ENCODE results near the gene EHMT1. TPM values are rescaled to one million over a fixed set of nuclear protein-coding genes. Genes with fewer than 3 reads are reported as not detected.

Gene EHMT1
- total and polyA plus RNA-seq, 2 donors from 2014 or later: 15.8 to 92.9 TPM

GRCh38 chr9:137740312-137740711 lies 121.5 kb downstream of the EHMT1 start:
- no peak overlapping the region for H3K4me3 ChIP-seq (ENCODE audit: low read length in 3 of 3)
- intact Hi-C loops (cut with DNase I): no loop called here
- peaks cover 0 to 18% (median 4%) of the 10 kb centered on the region in 3 donors for H3K36me3 ChIP-seq (ENCODE audit: control insufficient read depth in 2 of 3, insufficient read depth in 3 of 3, low read length in 3 of 3)
- no peaks in the 10 kb centered on the region for H3K4me1 ChIP-seq (ENCODE audit: control insufficient read depth in 2 of 3, insufficient read depth in 2 of 3, low read depth in 1 of 3, low read length in 3 of 3)
- no peak overlapping the region for H3K27ac ChIP-seq (ENCODE audit: low read depth in 2 of 2, low read length in 2 of 2)
- TF ChIP-seq, protein P1, sequence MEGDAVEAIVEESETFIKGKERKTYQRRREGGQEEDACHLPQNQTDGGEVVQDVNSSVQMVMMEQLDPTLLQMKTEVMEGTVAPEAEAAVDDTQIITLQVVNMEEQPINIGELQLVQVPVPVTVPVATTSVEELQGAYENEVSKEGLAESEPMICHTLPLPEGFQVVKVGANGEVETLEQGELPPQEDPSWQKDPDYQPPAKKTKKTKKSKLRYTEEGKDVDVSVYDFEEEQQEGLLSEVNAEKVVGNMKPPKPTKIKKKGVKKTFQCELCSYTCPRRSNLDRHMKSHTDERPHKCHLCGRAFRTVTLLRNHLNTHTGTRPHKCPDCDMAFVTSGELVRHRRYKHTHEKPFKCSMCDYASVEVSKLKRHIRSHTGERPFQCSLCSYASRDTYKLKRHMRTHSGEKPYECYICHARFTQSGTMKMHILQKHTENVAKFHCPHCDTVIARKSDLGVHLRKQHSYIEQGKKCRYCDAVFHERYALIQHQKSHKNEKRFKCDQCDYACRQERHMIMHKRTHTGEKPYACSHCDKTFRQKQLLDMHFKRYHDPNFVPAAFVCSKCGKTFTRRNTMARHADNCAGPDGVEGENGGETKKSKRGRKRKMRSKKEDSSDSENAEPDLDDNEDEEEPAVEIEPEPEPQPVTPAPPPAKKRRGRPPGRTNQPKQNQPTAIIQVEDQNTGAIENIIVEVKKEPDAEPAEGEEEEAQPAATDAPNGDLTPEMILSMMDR (IDR thresholded peaks at IDR 0.05; ENCODE audit: borderline replicate concordance, extremely low read depth, insufficient read depth): no peak
- H3K27me3 ChIP-seq (ENCODE audit: control insufficient read depth, insufficient read depth, low read length): no peaks in the 10 kb centered on the region
- H3K9me3 ChIP-seq (ENCODE audit: control insufficient read depth in 2 of 3, insufficient read depth in 1 of 3, low read length in 3 of 3): no peaks in the 10 kb centered on the region
- no peak overlapping the region for H3K9ac ChIP-seq (ENCODE audit: low read length in 3 of 3)
- peak in 4 of 5 donors; percentile 20 to 73 (median 43) for DNase-seq
- FAIRE-seq: no peak

- FAIRE-seq: no peak
- H3K4me1 ChIP-seq (ENCODE audit: control insufficient read depth in 2 of 3, insufficient read depth in 2 of 3, low read depth in 1 of 3, low read length in 3 of 3): no peaks in the 10 kb centered on the region
- peaks cover 2 to 21% (median 4%) of the 10 kb centered on the region in 3 donors for H3K36me3 ChIP-seq (ENCODE audit: control insufficient read depth in 2 of 3, insufficient read depth in 3 of 3, low read length in 3 of 3)
- H3K9ac ChIP-seq (ENCODE audit: low read length in 3 of 3): no peak overlapping the region
- intact Hi-C loops (cut with DNase I): no loop called here
- no peaks in the 10 kb centered on the region for H3K27me3 ChIP-seq (ENCODE audit: control insufficient read depth, insufficient read depth, low read length)
- TF ChIP-seq, protein P1 (IDR thresholded peaks at IDR 0.05; ENCODE audit: borderline replicate concordance, extremely low read depth, insufficient read depth): no peak
- no peaks in the 10 kb centered on the region for H3K9me3 ChIP-seq (ENCODE audit: control insufficient read depth in 2 of 3, insufficient read depth in 1 of 3, low read length in 3 of 3)
- H3K27ac ChIP-seq (ENCODE audit: low read depth in 2 of 2, low read length in 2 of 2): no peak overlapping the region
- no peak overlapping the region for H3K4me3 ChIP-seq (ENCODE audit: low read length in 3 of 3)
- no peak for DNase-seq
Observed at GRCh38 chr9:137741330-137741729, 122.5 kb downstream of the EHMT1 start.

- TF ChIP-seq, protein P1 (IDR thresholded peaks at IDR 0.05; ENCODE audit: borderline replicate concordance, extremely low read depth, insufficient read depth): no peak
Observed at GRCh38 chr9:137742698-137743097, 123.9 kb downstream of the EHMT1 start.

DNA sequence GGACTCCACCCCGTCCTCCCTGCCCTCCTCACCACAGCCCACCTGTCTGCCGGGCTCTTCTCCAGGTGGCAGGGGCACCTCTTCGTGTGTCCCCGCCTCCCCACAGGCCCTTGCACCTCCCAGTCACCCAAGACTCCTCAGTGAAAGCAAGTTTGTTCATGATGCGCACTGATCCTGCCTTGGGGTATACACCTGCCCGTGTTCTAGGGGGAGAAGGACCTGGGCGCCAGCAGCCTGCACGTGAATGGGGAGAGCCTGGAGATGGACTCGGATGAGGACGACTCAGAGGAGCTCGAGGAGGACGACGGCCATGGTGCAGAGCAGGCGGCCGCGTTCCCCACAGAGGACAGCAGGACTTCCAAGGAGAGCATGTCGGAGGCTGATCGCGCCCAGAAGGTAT lies 124.9 kb downstream of the EHMT1 start:
- Histone ChIP-seq H3K27me3 (ENCODE audit: control insufficient read depth, insufficient read depth, low read length) (no peaks in the 10 kb centered on the region), H3K27ac (ENCODE audit: low read depth in 2 of 2, low read length in 2 of 2) (no peak overlapping the region), H3K4me3 (ENCODE audit: low read length in 3 of 3) (no peak overlapping the region), H3K36me3 (ENCODE audit: control insufficient read depth in 2 of 3, insufficient read depth in 3 of 3, low read length in 3 of 3) (peaks cover 0 to 31% (median 4%) of the 10 kb centered on the region in 3 donors), H3K4me1 (ENCODE audit: control insufficient read depth in 2 of 3, insufficient read depth in 2 of 3, low read depth in 1 of 3, low read length in 3 of 3) (no peaks in the 10 kb centered on the region), H3K9me3 (ENCODE audit: control insufficient read depth in 2 of 3, insufficient read depth in 1 of 3, low read length in 3 of 3) (no peaks in the 10 kb centered on the region), H3K9ac (ENCODE audit: low read length in 3 of 3) (no peak overlapping the region)
- intact Hi-C loops (cut with DNase I): no loop called here
- DNase-seq (peak in 1 of 5 donors; percentile 45), FAIRE-seq (no peak)
- TF ChIP-seq, protein P1 (IDR thresholded peaks at IDR 0.05; ENCODE audit: borderline replicate concordance, extremely low read depth, insufficient read depth): no peak

More at GRCh38 chr9:137742698-137743097, 123.9 kb downstream of the EHMT1 start:
- Histone ChIP-seq H3K27me3 (ENCODE audit: control insufficient read depth, insufficient read depth, low read length) (no peaks in the 10 kb centered on the region), H3K27ac (ENCODE audit: low read depth in 2 of 2, low read length in 2 of 2) (no peak overlapping the region), H3K36me3 (ENCODE audit: control insufficient read depth in 2 of 3, insufficient read depth in 3 of 3, low read length in 3 of 3) (peaks cover 0 to 26% (median 4%) of the 10 kb centered on the region in 3 donors), H3K4me3 (ENCODE audit: low read length in 3 of 3) (no peak overlapping the region), H3K9me3 (ENCODE audit: control insufficient read depth in 2 of 3, insufficient read depth in 1 of 3, low read length in 3 of 3) (no peaks in the 10 kb centered on the region), H3K9ac (ENCODE audit: low read length in 3 of 3) (no peak overlapping the region), H3K4me1 (ENCODE audit: control insufficient read depth in 2 of 3, insufficient read depth in 2 of 3, low read depth in 1 of 3, low read length in 3 of 3) (no peaks in the 10 kb centered on the region)
- FAIRE-seq (no peak), DNase-seq (peak in 1 of 5 donors; percentile 57)
- intact Hi-C loops (cut with DNase I): no loop called here

Data from kidney (tissue), 14 donors.